Fibroblast of mammary gland (primary cell): ENCODE data around the gene HMCN1.
A peak's percentile ranks its signal among the peaks of the same experiment; 100 is the strongest.
"Not testable (repeated sequence)": the region's sequence is repeated elsewhere in the genome, so short reads cannot be mapped to it uniquely, and the experiment has no call there.

Source experiments
- DNase-seq: peaks from one replicate; pipeline ENCODE4 v3.0.0-alpha.2; 2010; ENCODE audit warnings: low read depth
- H3K4me3 ChIP-seq: 2 replicates; pipeline ENCODE4 v1.5.1; 2011; ENCODE audit warnings: low read depth, mild to moderate bottlenecking, low read length, moderate library complexity; ENCODE audit not compliant: control insufficient read depth
- CTCF ChIP-seq: conservative IDR thresholded peaks from 2 replicates; pipeline ENCODE4 v1.5.1; 2011; ENCODE audit warnings: low read depth, low read length, inconsistent platforms; ENCODE audit not compliant: control insufficient read depth, insufficient read depth

HMCN1 gene

GRCh38 chr1:186183970-186184628, 449.9 kb downstream of the HMCN1 start:
- no peak for TF ChIP-seq CTCF
- peak; percentile 77 for DNase-seq
- no peak overlapping the region for H3K4me3 ChIP-seq

GRCh38 chr1:186186251-186186650, 452.1 kb downstream of the HMCN1 start:
- H3K4me3 ChIP-seq, DNase-seq: not testable (repeated sequence)

- H3K4me3 ChIP-seq, result no peak overlapping the region
- no peak for DNase-seq
- no peak for TF ChIP-seq CTCF
Measured at GRCh38 chr1:186187601-186188000, 453.4 kb downstream of the HMCN1 start.

GRCh38 chr1:186188004-186188539, 453.9 kb downstream of the HMCN1 start:
- DNase-seq, result peak; percentile 96
- no peak for TF ChIP-seq CTCF
- H3K4me3 ChIP-seq, result no peak overlapping the region

- no peak overlapping the region for H3K4me3 ChIP-seq
- TF ChIP-seq CTCF, result no peak
- peak; percentile 62 for DNase-seq
Measured at GRCh38 chr1:186188736-186189135, 454.5 kb downstream of the HMCN1 start.

- peak; percentile 71 for DNase-seq
- no peak for TF ChIP-seq CTCF
- H3K4me3 ChIP-seq, result no peak overlapping the region
Measured at GRCh38 chr1:186189156-186189555, 455.0 kb downstream of the HMCN1 start.

- no peak for TF ChIP-seq CTCF
- DNase-seq, result no peak
- no peak overlapping the region for H3K4me3 ChIP-seq
Measured at GRCh38 chr1:186191511-186191910, 457.3 kb downstream of the HMCN1 start.
